ENCODE results near the gene RHOT2. TPM values are rescaled to one million over a fixed set of nuclear protein-coding genes. Genes with fewer than 3 reads are reported as not detected.
A peak's percentile ranks its signal among the peaks of the same experiment; 100 is the strongest.

Gene RHOT2
- total RNA-seq, 1 donor from 2014 or later: 93.2 TPM

DNA sequence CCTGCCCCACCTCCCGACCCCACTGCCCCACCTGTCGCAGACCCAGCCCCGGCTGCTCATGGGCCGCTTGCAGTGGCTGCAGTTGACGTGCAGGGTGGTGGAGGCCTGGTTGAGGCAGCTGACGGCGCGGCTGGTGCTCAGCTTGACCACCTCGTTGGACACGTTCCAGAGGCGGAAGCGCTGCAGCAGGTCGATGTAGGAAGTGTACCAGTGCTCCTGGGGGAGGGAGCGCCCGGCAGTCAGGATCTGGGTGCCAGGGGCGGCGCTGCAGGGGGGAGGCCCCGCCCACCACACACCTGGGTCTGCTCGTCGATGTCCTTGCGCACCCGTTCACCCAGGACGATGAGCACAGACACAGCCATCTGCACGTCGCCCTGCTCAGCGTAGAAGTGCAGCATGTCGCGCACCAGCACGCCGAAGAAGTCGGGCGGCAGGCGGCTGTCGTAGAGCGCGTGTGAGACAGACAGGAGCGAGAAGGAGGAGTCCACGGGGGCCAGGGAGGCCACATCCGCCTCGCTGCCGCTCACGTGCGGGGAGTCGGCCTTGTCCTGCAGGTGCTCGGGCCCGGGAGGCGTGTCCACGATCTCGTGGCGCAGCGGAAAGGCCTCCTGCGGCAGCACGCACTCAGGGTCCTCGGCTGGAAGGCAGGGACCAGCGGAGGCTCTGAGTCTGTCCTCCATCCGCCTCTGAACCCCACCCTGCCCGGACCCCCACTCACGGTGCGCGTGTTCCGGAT lies 17.2 kb downstream of the RHOT2 start:
- Mint-ChIP-seq H3K4me1 (ENCODE audit: low read depth, unreplicated experiment) (peaks cover 13% of the 10 kb centered on the region), H3K4me3 (ENCODE audit: unreplicated experiment) (no peak overlapping the region), H3K27me3 (ENCODE audit: low read depth, unreplicated experiment) (no peaks in the 10 kb centered on the region), H3K36me3 (ENCODE audit: low read depth, unreplicated experiment) (peaks cover 10% of the 10 kb centered on the region), H3K27ac (ENCODE audit: unreplicated experiment) (no peak overlapping the region), H3K9me3 (ENCODE audit: unreplicated experiment) (no peaks in the 10 kb centered on the region)
- Histone ChIP-seq H3K9ac (ENCODE audit: low read length) (no peak overlapping the region), H3K4me1 (ENCODE audit: insufficient read depth, low read length) (peaks cover 34% of the 10 kb centered on the region), H3K4me3 (ENCODE audit: insufficient read depth, low read depth, low read length) (no peak overlapping the region), H2AFZ (ENCODE audit: low read depth, low read length) (no peak overlapping the region), H3K79me2 (ENCODE audit: insufficient read depth, low read length) (peaks cover 78% of the 10 kb centered on the region), H3K36me3 (ENCODE audit: insufficient read depth, low read length) (peaks cover 3% of the 10 kb centered on the region), H3K9me3 (ENCODE audit: insufficient read depth, low read depth, low read length) (no peaks in the 10 kb centered on the region), H3K4me2 (ENCODE audit: low read length) (no peak overlapping the region), H3K27ac (ENCODE audit: low read depth, low read length) (no peak overlapping the region), H3K27me3 (ENCODE audit: insufficient read depth, low read length) (no peaks in the 10 kb centered on the region), H4K20me1 (ENCODE audit: insufficient read depth, low read length) (peaks cover 31% of the 10 kb centered on the region)
- TF ChIP-seq EZH2 (IDR thresholded peaks at IDR 0.05; ENCODE audit: insufficient read depth, low read length): no peak
- TF ChIP-seq, protein P1, sequence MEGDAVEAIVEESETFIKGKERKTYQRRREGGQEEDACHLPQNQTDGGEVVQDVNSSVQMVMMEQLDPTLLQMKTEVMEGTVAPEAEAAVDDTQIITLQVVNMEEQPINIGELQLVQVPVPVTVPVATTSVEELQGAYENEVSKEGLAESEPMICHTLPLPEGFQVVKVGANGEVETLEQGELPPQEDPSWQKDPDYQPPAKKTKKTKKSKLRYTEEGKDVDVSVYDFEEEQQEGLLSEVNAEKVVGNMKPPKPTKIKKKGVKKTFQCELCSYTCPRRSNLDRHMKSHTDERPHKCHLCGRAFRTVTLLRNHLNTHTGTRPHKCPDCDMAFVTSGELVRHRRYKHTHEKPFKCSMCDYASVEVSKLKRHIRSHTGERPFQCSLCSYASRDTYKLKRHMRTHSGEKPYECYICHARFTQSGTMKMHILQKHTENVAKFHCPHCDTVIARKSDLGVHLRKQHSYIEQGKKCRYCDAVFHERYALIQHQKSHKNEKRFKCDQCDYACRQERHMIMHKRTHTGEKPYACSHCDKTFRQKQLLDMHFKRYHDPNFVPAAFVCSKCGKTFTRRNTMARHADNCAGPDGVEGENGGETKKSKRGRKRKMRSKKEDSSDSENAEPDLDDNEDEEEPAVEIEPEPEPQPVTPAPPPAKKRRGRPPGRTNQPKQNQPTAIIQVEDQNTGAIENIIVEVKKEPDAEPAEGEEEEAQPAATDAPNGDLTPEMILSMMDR (IDR thresholded peaks at IDR 0.05; ENCODE audit: insufficient read depth, low read depth, low read length): no peak
- no peak for DNase-seq (ENCODE audit: low read depth)
- no peak for FAIRE-seq

DNA sequence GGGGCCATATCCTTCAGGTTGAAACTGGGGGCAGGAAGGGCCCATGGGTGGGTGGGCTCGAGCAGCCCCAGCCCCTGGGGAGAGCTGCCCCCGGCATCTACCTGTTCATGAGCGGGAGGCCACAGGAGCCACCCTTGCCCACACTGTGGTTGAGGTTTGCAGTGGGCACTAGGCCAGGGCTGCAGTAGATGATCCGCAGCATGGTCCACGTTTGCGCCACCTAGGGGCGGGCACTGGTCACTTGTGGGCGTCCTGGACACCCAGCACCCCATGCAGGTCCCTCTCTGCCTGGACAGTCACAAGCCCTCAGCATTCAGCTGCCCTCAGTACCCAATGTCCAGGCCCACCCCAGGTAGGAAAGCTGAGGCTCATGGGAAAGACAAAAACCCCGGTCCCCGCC lies 18.0 kb downstream of the RHOT2 start:
- TF ChIP-seq, protein P1 (IDR thresholded peaks at IDR 0.05; ENCODE audit: insufficient read depth, low read depth, low read length): peak; percentile 19
- no peak for TF ChIP-seq EZH2 (IDR thresholded peaks at IDR 0.05; ENCODE audit: insufficient read depth, low read length)
- Mint-ChIP-seq H3K36me3 (ENCODE audit: low read depth, unreplicated experiment) (peaks cover 10% of the 10 kb centered on the region), H3K27me3 (ENCODE audit: low read depth, unreplicated experiment) (peaks cover 3% of the 10 kb centered on the region), H3K27ac (ENCODE audit: unreplicated experiment) (no peak overlapping the region), H3K9me3 (ENCODE audit: unreplicated experiment) (no peaks in the 10 kb centered on the region), H3K4me3 (ENCODE audit: unreplicated experiment) (peak overlapping the region; percentile 67), H3K4me1 (ENCODE audit: low read depth, unreplicated experiment) (peaks cover 14% of the 10 kb centered on the region)
- no peak for FAIRE-seq
- Histone ChIP-seq H3K9me3 (ENCODE audit: insufficient read depth, low read depth, low read length) (no peaks in the 10 kb centered on the region), H3K27ac (ENCODE audit: low read depth, low read length) (no peak overlapping the region), H3K9ac (ENCODE audit: low read length) (no peak overlapping the region), H3K4me3 (ENCODE audit: insufficient read depth, low read depth, low read length) (no peak overlapping the region), H3K27me3 (ENCODE audit: insufficient read depth, low read length) (no peaks in the 10 kb centered on the region), H3K36me3 (ENCODE audit: insufficient read depth, low read length) (peaks cover 3% of the 10 kb centered on the region), H4K20me1 (ENCODE audit: insufficient read depth, low read length) (peaks cover 26% of the 10 kb centered on the region), H2AFZ (ENCODE audit: low read depth, low read length) (no peak overlapping the region), H3K4me2 (ENCODE audit: low read length) (no peak overlapping the region), H3K4me1 (ENCODE audit: insufficient read depth, low read length) (peaks cover 30% of the 10 kb centered on the region), H3K79me2 (ENCODE audit: insufficient read depth, low read length) (peaks cover 70% of the 10 kb centered on the region)
- DNase-seq (ENCODE audit: low read depth): no peak
